OCI-LY1 (cell line): ENCODE measurements around the gene LAX1.

ENCODE experiments used
- CTCF ChIP-seq: fragments of 200-600 bp; sonication (generic), shearing (Covaris generic); IDR thresholded peaks from 2 replicates; pipeline ENCODE4 v1.5.1; 2017; ENCODE audit warnings: mild to moderate bottlenecking, antibody characterized with exemption, low read length, moderate library complexity, mixed read lengths
- EZH2 ChIP-seq: fragments of 200-600 bp; sonication (generic), shearing (Covaris generic); IDR thresholded peaks from 2 replicates; pipeline ENCODE4 v1.8.0; 2017; ENCODE audit warnings: borderline replicate concordance, mixed run types, mild to moderate bottlenecking, antibody characterized with exemption, low read length, moderate library complexity, mixed read lengths

DNA sequence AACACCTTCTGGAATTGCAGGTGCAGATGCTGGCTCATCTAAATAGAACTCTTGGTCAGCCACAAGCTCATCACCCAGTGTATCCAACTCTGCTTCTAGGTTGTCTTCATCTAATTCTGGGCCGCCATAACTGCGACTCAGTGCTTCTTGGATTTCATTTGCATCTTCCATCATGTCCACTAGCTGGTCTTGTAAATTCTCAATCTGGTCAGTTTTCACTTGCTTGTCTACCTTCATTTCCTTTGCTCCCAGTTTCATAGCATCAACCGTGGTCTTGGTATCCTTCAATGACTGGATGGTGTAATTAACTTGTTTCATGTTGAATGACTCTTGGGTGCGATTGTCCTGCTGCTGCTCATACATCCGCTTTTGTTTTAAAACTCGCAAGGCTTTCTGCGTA lies 40.7 kb downstream of the LAX1 start:
- TF ChIP-seq CTCF (no peak), EZH2 (no peak)
